Neural progenitor cell (in vitro differentiated cells): ENCODE measurements around the gene DMBX1. TPM values are rescaled to one million over a fixed set of nuclear protein-coding genes. Genes with fewer than 3 reads are reported as not detected.

ENCODE experiments used
- DNase-seq: peaks from one replicate; pipeline ENCODE4 v3.0.0-alpha.2; 2016; ENCODE audit warnings: low spot score
- H2AFZ ChIP-seq: fragments of 200-600 bp; sonication (generic); replicated peaks from 2 replicates; pipeline ENCODE4 v1.6.1; 2016; ENCODE audit warnings: antibody characterized with exemption
- H3F3A ChIP-seq: fragments of 200-600 bp; sonication (generic); 2 replicates; pipeline ENCODE4 v1.6.1; 2016; ENCODE audit warnings: antibody characterized with exemption, low read depth
- H3K27ac ChIP-seq: fragments of 200-600 bp; sonication (generic); 2 replicates; pipeline ENCODE4 v1.5.1; 2016; ENCODE audit warnings: mild to moderate bottlenecking
- H3K27me3 ChIP-seq: fragments of 200-600 bp; sonication (generic); 2 replicates; pipeline ENCODE4 v1.6.1; 2016; ENCODE audit warnings: mild to moderate bottlenecking, moderate library complexity
- H3K36me3 ChIP-seq: fragments of 200-600 bp; sonication (generic); 2 replicates; pipeline ENCODE4 v1.5.1; 2016
- H3K4me1 ChIP-seq: fragments of 200-600 bp; sonication (generic); 2 replicates; pipeline ENCODE4 v1.6.1; 2016; ENCODE audit warnings: mixed run types
- H3K4me2 ChIP-seq: fragments of 200-600 bp; sonication (generic); 2 replicates; pipeline ENCODE4 v1.6.1; 2016
- H3K4me3 ChIP-seq: fragments of 200-600 bp; sonication (generic); 2 replicates; pipeline ENCODE4 v1.5.1; 2016
- H3K79me2 ChIP-seq: fragments of 200-600 bp; sonication (generic); 2 replicates; pipeline ENCODE4 v1.6.1; 2016; ENCODE audit warnings: low read depth
- H3K9ac ChIP-seq: fragments of 200-600 bp; sonication (generic); 2 replicates; pipeline ENCODE4 v1.6.1; 2016
- H3K9me3 ChIP-seq: fragments of 200-600 bp; sonication (generic); 2 replicates; pipeline ENCODE4 v1.5.1; 2016; ENCODE audit warnings: low read depth
- H4K20me1 ChIP-seq: fragments of 200-600 bp; sonication (generic); 2 replicates; pipeline ENCODE4 v1.6.1; 2016; ENCODE audit warnings: low read depth
- H3K27ac Mint-ChIP-seq: 3 replicates; pipeline ENCODE4 v1.8.0; 2021; ENCODE audit warnings: mixed read lengths
- H3K27me3 Mint-ChIP-seq: 2 replicates; pipeline ENCODE4 v1.8.0; 2022; ENCODE audit warnings: low read depth, mild to moderate bottlenecking, inconsistent platforms, moderate library complexity, mixed read lengths; ENCODE audit not compliant: insufficient read depth
- H3K36me3 Mint-ChIP-seq: 3 replicates; pipeline ENCODE4 v1.8.0; 2021; ENCODE audit warnings: mixed read lengths
- H3K4me1 Mint-ChIP-seq: 3 replicates; pipeline ENCODE4 v1.8.0; 2021; ENCODE audit warnings: mixed read lengths
- H3K4me3 Mint-ChIP-seq: 3 replicates; pipeline ENCODE4 v1.8.0; 2021; ENCODE audit warnings: mild to moderate bottlenecking, moderate library complexity, mixed read lengths
- H3K9me3 Mint-ChIP-seq: 3 replicates; pipeline ENCODE4 v1.8.0; 2020; ENCODE audit warnings: mixed read lengths
- CTCF ChIP-seq: fragments of 200-600 bp; sonication (generic); IDR thresholded peaks from 2 replicates; pipeline ENCODE4 v1.5.1; 2017; ENCODE audit warnings: antibody characterized with exemption, mild to moderate bottlenecking
- EZH2 ChIP-seq: fragments of 200-600 bp; sonication (generic); IDR thresholded peaks from 2 replicates; pipeline ENCODE4 v1.6.1; 2017; ENCODE audit warnings: antibody characterized with exemption, mild to moderate bottlenecking, moderate library complexity
- EZH2phosphoT487 ChIP-seq: fragments of 200-600 bp; sonication (generic); IDR thresholded peaks from 2 replicates; pipeline ENCODE4 v1.6.1; 2017; ENCODE audit warnings: antibody characterized with exemption
- total RNA-seq: library from RNA; depleted of rRNA; stranded (reverse); fragments of >200 nt; gene quantifications from 2 replicates; pipeline ENCODE4 v1.2.3, GENCODE V29; 2015; ENCODE audit warnings: low replicate concordance

Gene DMBX1
- total RNA-seq, 1 donor from 2014 or later: 0.06 TPM

GRCh38 chr1:46485564-46486431 is 3.8 kb upstream of the DMBX1 start:
- H3K4me3 ChIP-seq: peak overlapping the region; percentile 31
- Mint-ChIP-seq H3K4me1 (peaks cover 48% of the 10 kb centered on the region), H3K4me3 (peak overlapping the region; percentile 21)

GRCh38 chr1:46486432-46487015 is 3.1 kb upstream of the DMBX1 start:
- Histone ChIP-seq H4K20me1 (peaks cover 88% of the 10 kb centered on the region), H3K4me3 (no peak overlapping the region), H3F3A (peaks cover 47% of the 10 kb centered on the region), H2AFZ (no peak overlapping the region), H3K36me3 (no peaks in the 10 kb centered on the region), H3K27me3 (peaks cover 100% of the 10 kb centered on the region), H3K9me3 (no peaks in the 10 kb centered on the region), H3K4me1 (peaks cover 51% of the 10 kb centered on the region), H3K4me2 (no peak overlapping the region), H3K9ac (no peak overlapping the region), H3K79me2 (no peaks in the 10 kb centered on the region), H3K27ac (no peak overlapping the region)
- Mint-ChIP-seq H3K9me3 (peaks cover 4% of the 10 kb centered on the region), H3K4me3 (peak overlapping the region; percentile 38), H3K36me3 (no peaks in the 10 kb centered on the region), H3K27ac (peak overlapping the region; percentile 2), H3K27me3 (peaks cover 84% of the 10 kb centered on the region), H3K4me1 (peaks cover 51% of the 10 kb centered on the region)
- no peak for DNase-seq
- TF ChIP-seq EZH2 (no peak), CTCF (no peak), EZH2phosphoT487 (no peak)

More at GRCh38 chr1:46485564-46486431, 3.8 kb upstream of the DMBX1 start:
- Histone ChIP-seq H3K4me2 (peak overlapping the region; percentile 82), H3K9me3 (no peaks in the 10 kb centered on the region), H3K4me1 (peaks cover 49% of the 10 kb centered on the region), H4K20me1 (peaks cover 86% of the 10 kb centered on the region), H3K27ac (no peak overlapping the region), H3K9ac (no peak overlapping the region), H3F3A (peaks cover 47% of the 10 kb centered on the region), H3K27me3 (peaks cover 100% of the 10 kb centered on the region), H3K79me2 (no peaks in the 10 kb centered on the region), H3K36me3 (no peaks in the 10 kb centered on the region), H2AFZ (no peak overlapping the region)
- DNase-seq: peak; percentile 69
- H3K36me3 Mint-ChIP-seq: no peaks in the 10 kb centered on the region
- H3K27me3 Mint-ChIP-seq: peaks cover 83% of the 10 kb centered on the region
- H3K27ac Mint-ChIP-seq: no peak overlapping the region
- peaks cover 4% of the 10 kb centered on the region for H3K9me3 Mint-ChIP-seq
- TF ChIP-seq EZH2phosphoT487: peak; percentile 73
- no peak for TF ChIP-seq CTCF
- TF ChIP-seq EZH2: peak; percentile 73

GRCh38 chr1:46487818-46488218 is 1.8 kb upstream of the DMBX1 start:
- Histone ChIP-seq H3K9ac (no peak overlapping the region), H3K36me3 (no peaks in the 10 kb centered on the region), H3K79me2 (no peaks in the 10 kb centered on the region), H3K9me3 (no peaks in the 10 kb centered on the region), H4K20me1 (peaks cover 94% of the 10 kb centered on the region), H3K27me3 (peaks cover 100% of the 10 kb centered on the region), H3K4me2 (peak overlapping the region; percentile 84), H3K4me3 (no peak overlapping the region), H3K4me1 (peaks cover 51% of the 10 kb centered on the region), H2AFZ (no peak overlapping the region), H3F3A (peaks cover 47% of the 10 kb centered on the region), H3K27ac (no peak overlapping the region)
- peak; percentile 90 for DNase-seq
- Mint-ChIP-seq H3K9me3 (peaks cover 4% of the 10 kb centered on the region), H3K27me3 (peaks cover 89% of the 10 kb centered on the region), H3K4me3 (peak overlapping the region; percentile 70), H3K36me3 (no peaks in the 10 kb centered on the region), H3K4me1 (peaks cover 58% of the 10 kb centered on the region), H3K27ac (no peak overlapping the region)
- TF ChIP-seq EZH2phosphoT487 (peak; percentile 85), EZH2 (no peak), CTCF (peak; percentile 65)
